ENCODE results near the gene IFNGR1. TPM values are rescaled to one million over a fixed set of nuclear protein-coding genes. Genes with fewer than 3 reads are reported as not detected.

The IFNGR1 gene
- total RNA-seq, 1 experiment from 2014 or later: 18.4 TPM

DNA sequence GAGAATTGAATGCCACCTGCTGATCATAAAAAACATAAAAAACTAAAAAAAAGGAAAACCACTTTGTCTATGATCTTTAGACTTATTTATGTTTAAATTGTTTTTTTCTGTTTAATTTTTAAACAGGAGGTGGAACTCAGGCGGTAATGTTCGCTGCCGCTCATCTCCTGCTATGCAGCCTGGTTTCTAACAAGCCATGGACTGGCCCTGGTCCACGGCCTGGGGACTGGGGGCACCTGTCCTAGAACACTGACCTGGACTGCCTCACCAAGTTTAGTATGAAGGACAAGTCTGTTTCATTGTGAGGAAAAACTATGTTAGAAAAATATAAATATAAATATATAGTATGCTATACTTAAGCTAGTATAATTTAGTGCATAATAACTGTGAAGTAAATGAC, 27.0 kb upstream of the IFNGR1 start:
- BruUV-seq (replicated peaks): no TSS peak
- ChIA-PET CTCF (interaction anchor here (0.6 kb wide), 1 partner anchor 68 kb away, joined by 4 read pairs; no protein-coding TSS in a partner anchor), POLR2A (ENCODE audit: low non-redundant PET) (no interaction called here)
- Histone ChIP-seq H3K9me3 (ENCODE audit: low read depth, low read length, poor library complexity, severe bottlenecking) (no peaks in the 10 kb centered on the region), H3K4me1 (ENCODE audit: insufficient read depth, low read length, poor library complexity, severe bottlenecking) (no peaks in the 10 kb centered on the region), H3K36me3 (ENCODE audit: insufficient read depth, low read length, poor library complexity, severe bottlenecking) (no peaks in the 10 kb centered on the region), H3K4me3 (ENCODE audit: low read depth, low read length, poor library complexity, severe bottlenecking) (no peak overlapping the region), H3K27me3 (replicated peaks; ENCODE audit: insufficient read depth, low read depth, low read length, poor library complexity) (no peaks in the 10 kb centered on the region), H3K27ac (ENCODE audit: low read depth, low read length, poor library complexity, severe bottlenecking) (no peak overlapping the region)
- intact Hi-C loops (cut with micrococcal nuclease; ENCODE audit: unreplicated experiment): no loop called here
- TF ChIP-seq CTCF (conservative IDR thresholded peaks at IDR 0.05; ENCODE audit: low read depth, low read length) (no peak), EZH2 (IDR thresholded peaks at IDR 0.05; ENCODE audit: borderline replicate concordance, low read depth, low read length, poor library complexity, severe bottlenecking) (no peak)
- no peak for DNase-seq (ENCODE audit: low spot score)

DNA sequence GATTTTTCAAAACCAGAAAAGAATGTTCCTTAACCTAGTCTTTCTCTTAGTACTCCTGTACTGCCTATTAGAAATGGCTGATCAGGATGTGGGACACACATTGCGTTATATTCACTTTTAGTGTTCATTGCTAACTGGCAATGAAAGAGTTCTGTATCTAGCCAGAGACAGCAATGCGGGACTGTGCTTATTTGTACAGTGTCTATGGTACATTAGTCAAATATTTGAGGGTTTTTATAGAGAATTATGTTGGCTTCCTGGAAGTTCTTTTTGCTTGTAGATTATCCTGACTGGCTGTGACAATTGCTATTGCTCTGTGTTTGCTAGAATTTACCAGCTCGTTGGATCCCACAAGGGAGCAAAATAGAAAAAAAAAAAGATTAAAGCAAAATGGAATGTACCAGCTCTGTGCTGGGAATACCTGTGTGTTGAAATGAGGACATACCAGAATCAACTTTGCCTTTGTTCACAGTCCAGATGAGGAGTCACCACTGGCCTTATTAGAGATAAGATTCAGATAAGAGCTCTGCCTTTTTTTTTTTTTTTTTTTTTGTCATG, 22.4 kb upstream of the IFNGR1 start:
- ChIA-PET POLR2A (ENCODE audit: low non-redundant PET) (no interaction called here), CTCF (interaction anchor here (0.5 to 0.6 kb wide), 2 partner anchors 73 to 390 kb away, joined by 4 to 6 read pairs; no protein-coding TSS in a partner anchor)
- DNase-seq (ENCODE audit: low spot score): no peak
- no peaks in the 10 kb centered on the region for H3K4me1 ChIP-seq (ENCODE audit: insufficient read depth, low read length, poor library complexity, severe bottlenecking)
- BruUV-seq (replicated peaks): no TSS peak
- no peak overlapping the region for H3K27ac ChIP-seq (ENCODE audit: low read depth, low read length, poor library complexity, severe bottlenecking)
- H3K4me3 ChIP-seq (ENCODE audit: low read depth, low read length, poor library complexity, severe bottlenecking): no peak overlapping the region
- H3K9me3 ChIP-seq (ENCODE audit: low read depth, low read length, poor library complexity, severe bottlenecking): no peaks in the 10 kb centered on the region
- intact Hi-C loops (cut with micrococcal nuclease; ENCODE audit: unreplicated experiment): no loop called here
- H3K36me3 ChIP-seq (ENCODE audit: insufficient read depth, low read length, poor library complexity, severe bottlenecking): no peaks in the 10 kb centered on the region
- TF ChIP-seq CTCF (conservative IDR thresholded peaks at IDR 0.05; ENCODE audit: low read depth, low read length) (no peak), EZH2 (IDR thresholded peaks at IDR 0.05; ENCODE audit: borderline replicate concordance, low read depth, low read length, poor library complexity, severe bottlenecking) (no peak)
- H3K27me3 ChIP-seq (replicated peaks; ENCODE audit: insufficient read depth, low read depth, low read length, poor library complexity): no peaks in the 10 kb centered on the region

DNA sequence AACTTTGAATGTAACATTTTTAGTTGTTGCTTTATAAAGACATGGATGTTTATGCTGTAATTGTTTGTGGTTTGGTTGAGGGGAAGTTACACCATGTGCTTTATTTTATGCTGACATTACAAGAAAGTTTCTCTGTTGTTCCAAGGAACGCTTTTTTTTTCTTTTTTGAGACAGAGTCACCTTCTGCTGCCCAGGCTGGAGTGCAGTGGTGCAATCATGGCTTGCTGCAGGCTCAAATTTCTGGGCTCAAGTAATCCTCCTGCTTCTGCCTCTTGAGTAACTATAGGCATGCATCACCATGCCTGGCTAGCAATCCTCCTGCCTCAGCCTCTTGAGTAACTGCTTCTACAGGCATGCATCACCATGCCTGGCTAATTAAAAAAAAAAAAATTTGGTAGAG, 21.0 kb upstream of the IFNGR1 start:
- H3K27ac ChIP-seq (ENCODE audit: low read depth, low read length, poor library complexity, severe bottlenecking): no peak overlapping the region
- POLR2A ChIA-PET (ENCODE audit: low non-redundant PET): no interaction called here
- H3K27me3 ChIP-seq (replicated peaks; ENCODE audit: insufficient read depth, low read depth, low read length, poor library complexity): no peaks in the 10 kb centered on the region
- TF ChIP-seq EZH2 (IDR thresholded peaks at IDR 0.05; ENCODE audit: borderline replicate concordance, low read depth, low read length, poor library complexity, severe bottlenecking): no peak
- no peak for TF ChIP-seq CTCF (conservative IDR thresholded peaks at IDR 0.05; ENCODE audit: low read depth, low read length)
- CTCF ChIA-PET: no interaction called here
- no peaks in the 10 kb centered on the region for H3K36me3 ChIP-seq (ENCODE audit: insufficient read depth, low read length, poor library complexity, severe bottlenecking)
- DNase-seq (ENCODE audit: low spot score): no peak
- no peak overlapping the region for H3K4me3 ChIP-seq (ENCODE audit: low read depth, low read length, poor library complexity, severe bottlenecking)
- intact Hi-C loops (cut with micrococcal nuclease; ENCODE audit: unreplicated experiment): no loop called here
- peaks cover under 1% of the 10 kb centered on the region for H3K4me1 ChIP-seq (ENCODE audit: insufficient read depth, low read length, poor library complexity, severe bottlenecking)
- no peaks in the 10 kb centered on the region for H3K9me3 ChIP-seq (ENCODE audit: low read depth, low read length, poor library complexity, severe bottlenecking)
- BruUV-seq (replicated peaks): no TSS peak
